ENCODE results near the gene LIN7A.

LIN7A gene

GRCh38 chr12:80869264-80869663, 68.5 kb downstream of the LIN7A start:
- Histone ChIP-seq H3K4me1 (ENCODE audit: control insufficient read depth, insufficient read depth, low read length) (no peaks in the 10 kb centered on the region), H3K27me3 (ENCODE audit: control insufficient read depth, insufficient read depth, low read length) (no peaks in the 10 kb centered on the region), H3K36me3 (ENCODE audit: control insufficient read depth, insufficient read depth, low read length) (no peaks in the 10 kb centered on the region), H3K9ac (ENCODE audit: low read length) (no peak overlapping the region), H3K4me3 (ENCODE audit: low read length) (no peak overlapping the region), H3K9me3 (ENCODE audit: control insufficient read depth, low read length) (no peaks in the 10 kb centered on the region)

- no peaks in the 10 kb centered on the region for H3K4me1 ChIP-seq (ENCODE audit: control insufficient read depth, insufficient read depth, low read length)
- H3K36me3 ChIP-seq (ENCODE audit: control insufficient read depth, insufficient read depth, low read length): no peaks in the 10 kb centered on the region
- no peak overlapping the region for H3K4me3 ChIP-seq (ENCODE audit: low read length)
Observed at GRCh38 chr12:80868576-80868975, 69.2 kb downstream of the LIN7A start.

GRCh38 chr12:80867941-80868340, 69.8 kb downstream of the LIN7A start:
- H3K4me1 ChIP-seq (ENCODE audit: control insufficient read depth, insufficient read depth, low read length): no peaks in the 10 kb centered on the region
- no peaks in the 10 kb centered on the region for H3K27me3 ChIP-seq (ENCODE audit: control insufficient read depth, insufficient read depth, low read length)
- no peaks in the 10 kb centered on the region for H3K36me3 ChIP-seq (ENCODE audit: control insufficient read depth, insufficient read depth, low read length)
- no peak overlapping the region for H3K9ac ChIP-seq (ENCODE audit: low read length)
- no peaks in the 10 kb centered on the region for H3K9me3 ChIP-seq (ENCODE audit: control insufficient read depth, low read length)
- no peak overlapping the region for H3K4me3 ChIP-seq (ENCODE audit: low read length)

More at GRCh38 chr12:80868576-80868975, 69.2 kb downstream of the LIN7A start:
- no peaks in the 10 kb centered on the region for H3K27me3 ChIP-seq (ENCODE audit: control insufficient read depth, insufficient read depth, low read length)
- H3K9me3 ChIP-seq (ENCODE audit: control insufficient read depth, low read length): no peaks in the 10 kb centered on the region
- no peak overlapping the region for H3K9ac ChIP-seq (ENCODE audit: low read length)

- no peaks in the 10 kb centered on the region for H3K9me3 ChIP-seq (ENCODE audit: control insufficient read depth, low read length)
- H3K36me3 ChIP-seq (ENCODE audit: control insufficient read depth, insufficient read depth, low read length): no peaks in the 10 kb centered on the region
- no peak overlapping the region for H3K9ac ChIP-seq (ENCODE audit: low read length)
- H3K27me3 ChIP-seq (ENCODE audit: control insufficient read depth, insufficient read depth, low read length): no peaks in the 10 kb centered on the region
- H3K4me3 ChIP-seq (ENCODE audit: low read length): no peak overlapping the region
- no peaks in the 10 kb centered on the region for H3K4me1 ChIP-seq (ENCODE audit: control insufficient read depth, insufficient read depth, low read length)
Observed at GRCh38 chr12:80864046-80864735, 73.5 kb downstream of the LIN7A start.

- Histone ChIP-seq H3K4me1 (ENCODE audit: control insufficient read depth, insufficient read depth, low read length) (no peaks in the 10 kb centered on the region), H3K4me3 (ENCODE audit: low read length) (no peak overlapping the region), H3K9me3 (ENCODE audit: control insufficient read depth, low read length) (no peaks in the 10 kb centered on the region), H3K27me3 (ENCODE audit: control insufficient read depth, insufficient read depth, low read length) (no peaks in the 10 kb centered on the region), H3K36me3 (ENCODE audit: control insufficient read depth, insufficient read depth, low read length) (no peaks in the 10 kb centered on the region), H3K9ac (ENCODE audit: low read length) (no peak overlapping the region)
Observed at GRCh38 chr12:80862531-80862930, 75.2 kb downstream of the LIN7A start.

- H3K36me3 ChIP-seq (ENCODE audit: control insufficient read depth, insufficient read depth, low read length): no peaks in the 10 kb centered on the region
- H3K27me3 ChIP-seq (ENCODE audit: control insufficient read depth, insufficient read depth, low read length): no peaks in the 10 kb centered on the region
Observed at GRCh38 chr12:80861641-80862378, 75.9 kb downstream of the LIN7A start.

GRCh38 chr12:80860928-80861327, 76.8 kb downstream of the LIN7A start:
- Histone ChIP-seq H3K27me3 (ENCODE audit: control insufficient read depth, insufficient read depth, low read length) (no peaks in the 10 kb centered on the region), H3K4me3 (ENCODE audit: low read length) (no peak overlapping the region), H3K9me3 (ENCODE audit: control insufficient read depth, low read length) (no peaks in the 10 kb centered on the region), H3K4me1 (ENCODE audit: control insufficient read depth, insufficient read depth, low read length) (no peaks in the 10 kb centered on the region), H3K9ac (ENCODE audit: low read length) (no peak overlapping the region), H3K36me3 (ENCODE audit: control insufficient read depth, insufficient read depth, low read length) (no peaks in the 10 kb centered on the region)

More at GRCh38 chr12:80861641-80862378, 75.9 kb downstream of the LIN7A start:
- Histone ChIP-seq H3K4me3 (ENCODE audit: low read length) (no peak overlapping the region), H3K9me3 (ENCODE audit: control insufficient read depth, low read length) (no peaks in the 10 kb centered on the region), H3K4me1 (ENCODE audit: control insufficient read depth, insufficient read depth, low read length) (no peaks in the 10 kb centered on the region), H3K9ac (ENCODE audit: low read length) (no peak overlapping the region)

- no peak overlapping the region for H3K9ac ChIP-seq (ENCODE audit: low read length)
- no peaks in the 10 kb centered on the region for H3K27me3 ChIP-seq (ENCODE audit: control insufficient read depth, insufficient read depth, low read length)
- no peaks in the 10 kb centered on the region for H3K4me1 ChIP-seq (ENCODE audit: control insufficient read depth, insufficient read depth, low read length)
- no peaks in the 10 kb centered on the region for H3K9me3 ChIP-seq (ENCODE audit: control insufficient read depth, low read length)
- no peaks in the 10 kb centered on the region for H3K36me3 ChIP-seq (ENCODE audit: control insufficient read depth, insufficient read depth, low read length)
- H3K4me3 ChIP-seq (ENCODE audit: low read length): no peak overlapping the region
Observed at GRCh38 chr12:80860206-80860605, 77.5 kb downstream of the LIN7A start.

- H3K27me3 ChIP-seq (ENCODE audit: control insufficient read depth, insufficient read depth, low read length): no peaks in the 10 kb centered on the region
- no peak overlapping the region for H3K4me3 ChIP-seq (ENCODE audit: low read length)
- H3K36me3 ChIP-seq (ENCODE audit: control insufficient read depth, insufficient read depth, low read length): no peaks in the 10 kb centered on the region
- H3K9ac ChIP-seq (ENCODE audit: low read length): no peak overlapping the region
- no peaks in the 10 kb centered on the region for H3K4me1 ChIP-seq (ENCODE audit: control insufficient read depth, insufficient read depth, low read length)
- no peaks in the 10 kb centered on the region for H3K9me3 ChIP-seq (ENCODE audit: control insufficient read depth, low read length)
Observed at GRCh38 chr12:80858356-80858755, 79.4 kb downstream of the LIN7A start.

GRCh38 chr12:80857311-80857710, 80.4 kb downstream of the LIN7A start:
- no peaks in the 10 kb centered on the region for H3K27me3 ChIP-seq (ENCODE audit: control insufficient read depth, insufficient read depth, low read length)

GRCh38 chr12:80849337-80849736, 88.4 kb downstream of the LIN7A start:
- Histone ChIP-seq H3K9ac (ENCODE audit: low read length) (no peak overlapping the region), H3K9me3 (ENCODE audit: control insufficient read depth, low read length) (no peaks in the 10 kb centered on the region), H3K4me1 (ENCODE audit: control insufficient read depth, insufficient read depth, low read length) (no peaks in the 10 kb centered on the region), H3K4me3 (ENCODE audit: low read length) (no peak overlapping the region), H3K36me3 (ENCODE audit: control insufficient read depth, insufficient read depth, low read length) (no peaks in the 10 kb centered on the region), H3K27me3 (ENCODE audit: control insufficient read depth, insufficient read depth, low read length) (no peaks in the 10 kb centered on the region)

More at GRCh38 chr12:80857311-80857710, 80.4 kb downstream of the LIN7A start:
- H3K9ac ChIP-seq (ENCODE audit: low read length): no peak overlapping the region
- no peak overlapping the region for H3K4me3 ChIP-seq (ENCODE audit: low read length)
- H3K4me1 ChIP-seq (ENCODE audit: control insufficient read depth, insufficient read depth, low read length): no peaks in the 10 kb centered on the region
- H3K9me3 ChIP-seq (ENCODE audit: control insufficient read depth, low read length): no peaks in the 10 kb centered on the region
- H3K36me3 ChIP-seq (ENCODE audit: control insufficient read depth, insufficient read depth, low read length): no peaks in the 10 kb centered on the region

- no peak overlapping the region for H3K9ac ChIP-seq (ENCODE audit: low read length)
- no peaks in the 10 kb centered on the region for H3K9me3 ChIP-seq (ENCODE audit: control insufficient read depth, low read length)
- no peaks in the 10 kb centered on the region for H3K4me1 ChIP-seq (ENCODE audit: control insufficient read depth, insufficient read depth, low read length)
- H3K4me3 ChIP-seq (ENCODE audit: low read length): no peak overlapping the region
- no peaks in the 10 kb centered on the region for H3K27me3 ChIP-seq (ENCODE audit: control insufficient read depth, insufficient read depth, low read length)
- no peaks in the 10 kb centered on the region for H3K36me3 ChIP-seq (ENCODE audit: control insufficient read depth, insufficient read depth, low read length)
Observed at GRCh38 chr12:80848858-80849257, 88.9 kb downstream of the LIN7A start.

Data from mucosa of stomach (tissue), 1 donor.